T1000 (cell line): ENCODE measurements around the gene OGDHL.
"Not testable (repeated sequence)": the region's sequence is repeated elsewhere in the genome, so short reads cannot be mapped to it uniquely, and the experiment has no call there.

Experiments used
- DNase-seq: peaks from one replicate; lab custom pipeline; 2025; ENCODE audit warnings: mixed read lengths; lab: John Stamatoyannopoulos, UW

OGDHL gene

DNA sequence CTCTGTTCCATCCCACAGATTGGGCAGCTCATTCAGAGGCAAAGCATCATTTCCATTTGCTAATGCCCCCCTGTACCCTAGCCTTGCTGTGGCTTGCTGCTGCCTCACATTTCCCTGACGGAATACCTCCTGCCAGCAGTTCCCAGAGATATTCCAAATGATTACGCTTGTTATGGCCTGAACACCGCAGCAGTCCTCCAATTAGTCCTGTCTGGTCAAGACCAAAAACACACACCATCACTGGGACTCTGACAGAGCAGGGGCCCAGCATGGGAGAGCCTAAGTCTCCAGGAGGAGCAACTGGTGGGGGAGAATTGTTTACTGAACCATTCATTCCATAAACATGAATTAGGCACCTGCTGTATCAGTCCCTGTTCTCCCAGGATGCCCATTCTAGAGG, 6.1 kb downstream of the OGDHL start:
- DNase-seq: no peak

- DNase-seq: not testable (repeated sequence)
Measured at GRCh38 chr10:49754951-49755350, 7.2 kb downstream of the OGDHL start.

GRCh38 chr10:49752584-49752983, 9.5 kb downstream of the OGDHL start:
- no peak for DNase-seq

- no peak for DNase-seq
Measured at GRCh38 chr10:49751636-49752510, 10.2 kb downstream of the OGDHL start.

DNA sequence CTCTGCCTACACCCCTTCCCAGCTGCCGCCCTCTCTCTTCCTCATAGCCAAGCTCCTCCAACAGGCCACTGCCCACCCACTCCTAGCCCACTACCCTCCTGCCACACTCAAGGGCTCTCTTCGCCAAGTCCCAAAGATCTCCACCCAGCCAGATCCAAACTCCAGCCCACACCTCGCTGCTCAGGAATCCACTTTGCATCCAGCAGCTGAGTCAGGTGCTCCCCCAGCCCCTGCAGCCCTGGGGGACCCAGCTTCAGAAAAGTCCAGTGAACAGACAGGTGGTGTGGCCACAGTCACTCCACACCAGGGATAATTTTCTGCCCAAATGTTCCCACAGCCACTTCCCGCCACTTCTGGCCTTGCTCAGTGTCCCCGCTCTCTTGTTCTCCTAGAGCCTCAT, 10.9 kb downstream of the OGDHL start:
- DNase-seq: no peak

DNA sequence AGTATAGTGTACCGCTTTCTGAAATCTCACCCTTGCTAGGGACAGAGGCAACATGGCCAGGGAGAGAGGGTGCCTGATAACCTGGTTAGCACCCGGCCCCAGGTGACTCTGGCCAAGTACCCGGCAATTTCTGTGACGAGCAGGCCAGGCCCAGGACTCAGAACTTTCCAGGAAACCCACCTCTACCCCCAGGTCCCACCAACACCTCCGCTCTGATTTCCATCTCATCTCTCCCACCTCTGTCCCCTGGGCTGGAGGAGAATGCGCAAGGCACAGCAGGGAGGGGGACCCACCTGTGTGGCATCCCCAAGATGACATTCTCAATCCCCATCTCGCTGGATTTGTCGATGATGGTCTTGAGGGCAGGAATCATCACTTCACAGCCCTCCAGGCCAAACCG, 11.6 kb downstream of the OGDHL start:
- no peak for DNase-seq

DNA sequence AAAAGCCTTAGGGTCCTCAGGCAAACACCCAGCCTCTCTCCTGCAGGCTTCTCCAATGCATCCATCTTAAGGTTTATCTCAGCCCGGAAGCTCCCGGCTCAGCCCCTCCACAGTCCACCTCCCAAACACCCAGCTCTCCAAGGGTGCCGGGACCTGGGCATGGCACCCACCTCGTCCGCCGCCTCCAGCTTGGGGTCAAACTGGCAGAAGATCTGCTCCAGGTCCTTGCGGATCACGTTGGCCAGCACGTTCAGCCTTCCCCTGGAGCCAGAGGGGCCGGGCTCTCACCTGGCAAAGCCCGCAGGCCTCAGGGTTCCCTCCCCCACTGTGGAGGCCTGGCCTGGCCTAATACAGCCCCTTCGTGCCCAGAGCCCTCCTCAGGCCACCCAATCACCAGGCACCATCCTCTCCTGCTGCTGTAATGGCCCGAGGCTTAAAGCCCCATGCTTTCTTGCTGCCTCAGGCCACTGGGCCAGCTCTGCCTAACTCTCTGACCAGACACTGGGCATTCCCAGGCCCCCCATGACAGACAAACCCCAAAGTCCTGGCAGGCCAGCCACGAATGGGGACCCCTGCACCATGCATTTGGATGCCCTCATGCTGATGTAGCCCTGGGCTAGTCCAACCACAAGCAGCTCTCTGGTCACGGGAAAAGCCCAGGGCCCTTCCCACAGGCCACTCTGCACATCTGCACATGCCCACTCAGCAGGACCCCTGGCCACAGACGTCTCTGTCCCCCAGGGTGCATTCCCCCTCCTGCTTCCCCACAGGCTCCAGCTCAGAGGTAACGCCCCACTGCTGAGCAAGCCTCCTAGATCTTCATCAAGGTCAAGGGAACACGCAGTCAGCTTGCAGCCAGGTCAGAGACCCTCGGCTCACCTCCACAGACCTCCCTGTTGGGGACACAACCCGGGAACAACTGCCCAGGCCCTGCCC, 12.3 kb downstream of the OGDHL start:
- DNase-seq: no peak

GRCh38 chr10:49749144-49749543, 13.0 kb downstream of the OGDHL start:
- DNase-seq: no peak

DNA sequence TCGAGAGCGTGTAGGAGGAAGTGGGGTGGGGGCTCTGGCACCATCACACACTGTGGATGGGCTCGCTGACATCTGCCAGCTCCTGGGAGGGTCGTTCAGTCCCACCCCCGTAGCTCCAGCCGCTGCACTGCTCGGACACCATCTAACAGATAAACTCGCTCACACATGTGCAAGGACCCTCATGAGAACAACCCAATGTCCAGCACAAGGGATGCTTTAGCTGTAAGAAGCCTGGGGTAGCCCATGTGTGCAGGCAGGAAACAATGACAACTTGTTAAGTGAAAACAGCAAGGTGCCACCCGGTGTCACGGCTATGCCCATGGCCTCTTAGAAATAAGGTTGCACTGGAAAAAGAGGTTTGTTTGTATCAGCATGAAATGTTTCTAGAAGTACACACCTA, 14.1 kb downstream of the OGDHL start:
- no peak for DNase-seq

- no peak for DNase-seq
Measured at GRCh38 chr10:49747303-49747646, 14.8 kb downstream of the OGDHL start.

GRCh38 chr10:49746626-49747302, 15.4 kb downstream of the OGDHL start:
- DNase-seq: no peak

GRCh38 chr10:49745756-49746155, 16.4 kb downstream of the OGDHL start:
- no peak for DNase-seq

- DNase-seq: no peak
Measured at GRCh38 chr10:49744924-49745605, 17.1 kb downstream of the OGDHL start.

- no peak for DNase-seq
Measured at GRCh38 chr10:49744091-49744685, 17.9 kb downstream of the OGDHL start.

DNA sequence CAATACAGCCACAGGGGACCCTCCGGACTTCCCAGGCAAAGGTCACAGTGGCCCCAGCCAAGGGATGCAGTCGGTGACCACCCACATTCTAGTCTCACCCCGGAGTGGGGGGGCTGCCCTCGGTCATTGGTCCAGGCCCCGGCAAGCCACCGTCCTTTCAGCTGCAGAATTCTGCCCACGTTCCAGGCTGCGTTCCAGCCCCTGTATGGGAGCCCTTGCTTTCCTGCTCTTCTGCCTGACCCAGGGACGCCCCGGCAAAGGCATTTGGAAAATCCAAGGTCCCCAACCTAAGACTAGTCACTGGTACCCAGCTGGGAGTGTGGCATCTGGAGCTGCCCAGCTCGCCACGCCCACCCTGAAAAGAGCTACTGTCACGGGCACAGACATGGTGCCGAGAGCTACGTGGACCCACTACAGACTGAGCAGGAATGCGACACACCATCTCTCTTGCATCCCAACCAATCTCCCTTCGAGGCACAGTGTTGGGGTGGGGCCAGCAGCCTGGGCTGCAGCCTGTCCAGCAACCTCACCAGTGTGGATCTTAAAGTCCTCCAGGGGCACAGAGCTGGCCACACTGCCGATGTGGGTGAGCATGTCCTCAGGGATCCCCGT, 18.6 kb downstream of the OGDHL start:
- DNase-seq: no peak

- DNase-seq: no peak
Measured at GRCh38 chr10:49742683-49743463, 19.2 kb downstream of the OGDHL start.

GRCh38 chr10:49741108-49741995, 20.8 kb downstream of the OGDHL start:
- DNase-seq: no peak

DNA sequence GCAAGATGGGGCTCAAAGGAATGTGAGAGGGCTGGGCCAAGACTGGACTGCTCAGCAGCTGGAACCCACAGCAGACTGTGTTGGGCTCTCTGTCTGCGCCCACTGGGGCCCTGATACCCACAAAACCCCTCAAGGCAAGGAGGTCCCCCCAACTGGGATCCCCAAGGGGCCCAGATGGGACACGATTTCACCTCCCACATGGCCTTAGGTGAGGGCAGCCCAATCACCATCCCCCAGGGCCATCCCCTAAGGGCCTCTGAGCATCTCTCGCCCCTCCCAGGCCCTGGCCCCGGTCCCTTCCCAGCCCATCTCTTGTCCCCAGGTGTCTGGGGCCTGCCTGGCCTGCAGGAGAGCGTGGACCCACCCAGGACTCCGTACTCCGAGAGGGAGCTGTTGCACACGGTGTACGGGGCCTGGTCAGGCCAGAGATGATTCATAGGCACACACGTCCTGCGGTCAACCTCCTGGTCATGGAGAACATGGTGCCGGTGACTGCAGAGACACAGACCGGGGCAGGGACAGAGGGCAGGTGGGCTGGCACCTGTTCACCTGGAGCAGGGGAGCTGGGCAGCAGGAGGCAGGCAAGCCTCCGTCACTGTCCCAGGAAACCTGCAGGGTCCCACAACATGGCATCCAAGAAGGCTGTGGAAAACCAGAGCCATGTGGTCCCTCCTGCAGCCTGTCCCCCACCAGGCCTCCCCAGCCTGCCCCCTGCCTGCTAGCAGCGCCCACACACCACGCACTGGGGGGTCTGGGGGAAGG, 21.6 kb downstream of the OGDHL start:
- DNase-seq: no peak
